Fibroblast of pulmonary artery (primary cell): Measurements from ENCODE around the gene RABIF.
"Not testable (repeated sequence)": the region's sequence is repeated elsewhere in the genome, so short reads cannot be mapped to it uniquely, and the experiment has no call there.

ENCODE experiments used
- DNase-seq: peaks from one replicate; pipeline ENCODE4 v3.0.0-alpha.2; 2010; ENCODE audit warnings: low read depth
- H3K4me3 ChIP-seq: replicated peaks from 2 replicates; pipeline ENCODE4 v1.5.1; 2011; ENCODE audit warnings: low read depth, mild to moderate bottlenecking, control low read depth, low read length, moderate library complexity
- TF ChIP-seq, protein P1 (sequence below): IDR thresholded peaks from 2 replicates; pipeline ENCODE4 v1.5.1; 2011; ENCODE audit warnings: mild to moderate bottlenecking, control low read depth, low read length, inconsistent platforms; ENCODE audit errors: missing control alignments

Gene RABIF

DNA sequence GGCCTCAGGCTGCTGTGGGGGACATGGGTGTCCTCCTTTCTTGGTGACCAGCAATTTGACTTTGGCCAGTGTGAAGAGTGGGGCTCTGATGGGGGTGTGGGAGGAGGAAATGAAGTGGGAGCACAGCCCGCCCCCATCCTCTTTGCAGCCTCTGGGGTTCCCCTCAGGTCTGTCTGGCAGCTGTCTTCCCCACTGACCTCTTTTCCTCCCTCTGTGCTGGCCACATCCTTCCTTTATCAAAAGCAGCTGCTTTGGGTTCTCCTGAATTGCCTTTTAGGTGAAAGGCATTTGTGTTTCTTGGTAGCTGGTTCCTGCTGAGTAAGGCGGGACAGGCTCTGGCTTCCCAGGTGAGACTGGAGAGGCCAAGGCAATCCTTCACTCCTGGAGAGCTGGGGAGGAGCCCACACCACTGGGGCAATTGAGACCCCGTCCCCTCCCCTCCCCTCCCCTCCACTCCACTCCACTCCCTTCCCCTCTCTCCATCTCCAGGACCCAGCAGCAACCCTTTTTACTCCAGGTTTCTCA lies 53.3 kb downstream of the RABIF start:
- TF ChIP-seq, protein P1, sequence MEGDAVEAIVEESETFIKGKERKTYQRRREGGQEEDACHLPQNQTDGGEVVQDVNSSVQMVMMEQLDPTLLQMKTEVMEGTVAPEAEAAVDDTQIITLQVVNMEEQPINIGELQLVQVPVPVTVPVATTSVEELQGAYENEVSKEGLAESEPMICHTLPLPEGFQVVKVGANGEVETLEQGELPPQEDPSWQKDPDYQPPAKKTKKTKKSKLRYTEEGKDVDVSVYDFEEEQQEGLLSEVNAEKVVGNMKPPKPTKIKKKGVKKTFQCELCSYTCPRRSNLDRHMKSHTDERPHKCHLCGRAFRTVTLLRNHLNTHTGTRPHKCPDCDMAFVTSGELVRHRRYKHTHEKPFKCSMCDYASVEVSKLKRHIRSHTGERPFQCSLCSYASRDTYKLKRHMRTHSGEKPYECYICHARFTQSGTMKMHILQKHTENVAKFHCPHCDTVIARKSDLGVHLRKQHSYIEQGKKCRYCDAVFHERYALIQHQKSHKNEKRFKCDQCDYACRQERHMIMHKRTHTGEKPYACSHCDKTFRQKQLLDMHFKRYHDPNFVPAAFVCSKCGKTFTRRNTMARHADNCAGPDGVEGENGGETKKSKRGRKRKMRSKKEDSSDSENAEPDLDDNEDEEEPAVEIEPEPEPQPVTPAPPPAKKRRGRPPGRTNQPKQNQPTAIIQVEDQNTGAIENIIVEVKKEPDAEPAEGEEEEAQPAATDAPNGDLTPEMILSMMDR = no peak
- H3K4me3 ChIP-seq = no peak overlapping the region
- no peak for DNase-seq

DNA sequence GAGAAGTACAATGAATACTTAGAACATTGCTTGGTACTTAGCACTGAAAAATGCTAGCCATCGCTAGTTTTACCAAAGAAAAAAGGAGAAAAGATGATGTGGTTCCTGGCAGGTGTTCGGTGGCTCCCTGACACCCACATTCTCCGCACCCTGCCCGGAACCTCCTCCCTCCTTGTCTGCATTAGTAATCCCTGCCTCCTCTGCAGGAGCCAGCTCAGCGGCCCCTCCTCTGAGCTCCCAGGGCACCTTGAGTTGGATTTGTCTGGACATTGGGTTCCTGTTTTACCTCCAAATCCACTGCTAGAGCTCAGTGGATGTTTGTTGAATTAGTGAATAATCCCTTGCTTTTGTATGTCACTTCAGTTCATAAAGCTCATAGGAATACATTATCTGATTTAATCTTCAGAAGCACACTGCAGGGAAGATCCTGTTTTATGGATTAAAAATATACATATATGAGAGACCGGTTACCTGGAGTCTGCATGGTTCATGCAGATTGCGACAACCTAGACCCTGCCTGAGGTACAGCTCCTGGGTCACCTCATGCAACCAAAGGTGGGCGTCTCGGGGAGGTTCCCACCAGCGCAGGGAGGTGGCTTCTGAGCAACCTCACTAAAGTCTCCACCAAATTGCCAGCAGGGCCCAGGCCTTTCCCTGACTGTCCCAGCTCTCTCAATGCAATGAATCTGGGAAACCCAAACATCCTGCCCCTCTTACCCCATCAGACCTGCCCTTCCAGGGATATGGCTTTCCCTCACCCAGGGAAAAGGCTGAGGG lies 54.0 kb downstream of the RABIF start:
- TF ChIP-seq, protein P1 = no peak
- H3K4me3 ChIP-seq = no peak overlapping the region
- DNase-seq = no peak

GRCh38 chr1:202831906-202832305 lies 57.0 kb downstream of the RABIF start:
- TF ChIP-seq, protein P1 = no peak
- no peak for DNase-seq
- H3K4me3 ChIP-seq = no peak overlapping the region

GRCh38 chr1:202829223-202829622 lies 59.7 kb downstream of the RABIF start:
- not testable (repeated sequence) for DNase-seq

More at GRCh38 chr1:202829223-202829622, 59.7 kb downstream of the RABIF start:
- H3K4me3 ChIP-seq = not testable (repeated sequence)
